Natural killer cell treated with Interleukin-12 subunit alpha and Interleukin-12 subunit beta and Interleukin-15 and Interleukin-18, amount 100 ng/mL, for 72 hours (primary cell): Measurements from ENCODE around the gene CDHR5. TPM values are rescaled to one million over a fixed set of nuclear protein-coding genes. Genes with fewer than 3 reads are reported as not detected.

Experiments used
- ATAC-seq, 2 donors: fragments of 150-1000 bp; cut with Tn5 transposase in 1 of 2; sonication (Bioruptor Pico), chemical (Tn5 transposase) in 1 of 2; 2 replicates each; pipeline ENCODE4 v1.10.0; 2021
- DNase-seq: peaks from one replicate; pipeline ENCODE4 v3.0.0; 2022; ENCODE audit warnings: low spot score
- H3K27ac Mint-ChIP-seq, 2 donors: 1 replicate in 1 of 2; 2 replicates in 1 of 2; pipeline ENCODE4 v1.8.0; 2022; ENCODE audit warnings: mixed read lengths in 2 of 2, mild to moderate bottlenecking in 1 of 2, moderate library complexity in 1 of 2
- H3K27me3 Mint-ChIP-seq, 2 donors: 1 replicate in 1 of 2; 2 replicates in 1 of 2; pipeline ENCODE4 v1.8.0; 2022; ENCODE audit warnings: mixed read lengths in 2 of 2
- H3K36me3 Mint-ChIP-seq: one replicate; pipeline ENCODE4 v1.8.0; 2022; ENCODE audit warnings: mixed read lengths
- H3K4me1 Mint-ChIP-seq, 2 donors: 1 replicate in 1 of 2; 2 replicates in 1 of 2; pipeline ENCODE4 v1.8.0; 2022; ENCODE audit warnings: low read depth in 2 of 2, mixed read lengths in 2 of 2, mild to moderate bottlenecking in 1 of 2
- H3K4me3 Mint-ChIP-seq: one replicate; pipeline ENCODE4 v1.8.0; 2022; ENCODE audit warnings: mixed read lengths
- H3K9me3 Mint-ChIP-seq: 2 replicates; pipeline ENCODE4 v1.8.0; 2022; ENCODE audit warnings: mixed read lengths
- total RNA-seq, 2 donors: library from RNA; stranded (reverse); gene quantifications; one replicate each; pipeline ENCODE4 v1.2.3, GENCODE V29; 2022

Gene CDHR5
- total RNA-seq, 2 donors from 2014 or later: not detected

DNA sequence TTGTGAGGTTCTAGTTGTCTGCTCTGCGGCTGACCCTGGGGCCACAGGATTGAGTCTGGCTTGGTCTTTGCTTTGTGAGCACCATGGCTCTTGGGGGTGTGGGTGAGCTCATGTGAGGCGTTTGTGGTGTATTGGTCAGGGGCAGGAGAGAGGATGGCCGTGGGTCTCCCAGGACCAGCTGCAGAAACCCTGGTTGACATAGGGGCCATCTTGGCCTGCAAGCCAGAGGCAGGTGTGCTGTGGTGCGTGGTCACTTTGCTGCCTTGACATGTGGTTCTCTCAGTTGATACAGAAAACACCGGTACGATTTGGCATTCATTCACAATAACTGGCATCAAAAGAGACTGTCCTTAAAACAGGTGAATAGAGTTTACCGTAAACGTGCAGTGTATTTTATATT, 37.2 kb downstream of the CDHR5 start:
- Mint-ChIP-seq H3K36me3 (peaks cover 10% of the 10 kb centered on the region), H3K4me3 (peak overlapping the region; percentile 55), H3K4me1 (peaks cover 16 to 27% of the 10 kb centered on the region in 2 donors), H3K9me3 (no peaks in the 10 kb centered on the region), H3K27me3 (no peaks in the 10 kb centered on the region), H3K27ac (peak overlapping the region; percentile 76 to 90)
- DNase-seq (no peak), ATAC-seq (peak in 1 of 2 donors; percentile 35)

DNA sequence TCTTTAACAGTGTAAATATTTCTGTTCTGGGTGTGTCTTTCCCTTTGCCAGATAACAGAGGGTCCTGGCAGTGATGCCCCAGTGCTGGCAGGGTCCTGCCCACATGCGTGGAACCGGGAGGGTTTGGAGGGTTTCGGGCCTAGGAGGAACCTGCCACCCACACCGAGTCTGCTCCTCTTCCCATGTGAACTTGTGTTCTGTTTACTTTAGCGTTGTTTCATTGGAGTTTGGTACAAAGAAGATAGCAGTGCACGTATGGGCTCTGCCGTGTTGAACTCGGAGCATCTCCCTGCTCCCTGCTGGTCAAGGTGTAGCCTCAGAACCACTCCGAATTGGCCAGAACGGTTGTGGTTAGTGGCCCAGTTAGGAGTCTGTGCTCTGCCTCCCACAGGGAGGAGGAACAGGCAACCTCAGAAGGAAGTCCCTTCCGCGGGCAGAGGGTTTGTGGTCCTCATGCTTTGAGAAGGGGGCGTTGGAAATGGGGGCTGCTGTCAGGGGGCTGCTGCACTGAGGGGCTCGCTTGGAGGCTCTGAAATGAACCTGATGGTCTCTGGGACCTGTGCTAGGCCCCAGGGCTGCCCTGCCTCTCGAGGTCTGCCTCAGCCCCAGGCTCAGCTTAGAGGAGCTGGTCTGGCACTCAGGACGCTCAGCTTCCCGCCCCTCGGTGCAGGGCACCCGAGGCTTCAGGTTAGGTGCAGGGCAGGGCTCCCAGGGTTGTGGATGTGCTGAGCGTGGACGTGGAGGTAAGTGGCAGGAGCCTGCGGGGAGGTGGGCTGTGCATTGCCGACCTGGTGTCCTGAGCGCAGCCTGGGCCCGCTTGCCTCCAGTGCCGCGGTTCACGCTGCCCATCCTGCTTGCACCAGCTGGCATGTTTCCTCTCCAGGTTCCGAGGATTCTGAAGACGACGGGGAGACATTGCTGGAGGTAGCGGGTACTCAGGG, 38.1 kb downstream of the CDHR5 start:
- Mint-ChIP-seq H3K27me3 (no peaks in the 10 kb centered on the region), H3K4me3 (no peak overlapping the region), H3K9me3 (no peaks in the 10 kb centered on the region), H3K4me1 (peaks cover 19 to 30% of the 10 kb centered on the region in 2 donors), H3K27ac (peak overlapping the region; percentile 76 to 90), H3K36me3 (peaks cover 10% of the 10 kb centered on the region)
- ATAC-seq (no peak), DNase-seq (no peak)

DNA sequence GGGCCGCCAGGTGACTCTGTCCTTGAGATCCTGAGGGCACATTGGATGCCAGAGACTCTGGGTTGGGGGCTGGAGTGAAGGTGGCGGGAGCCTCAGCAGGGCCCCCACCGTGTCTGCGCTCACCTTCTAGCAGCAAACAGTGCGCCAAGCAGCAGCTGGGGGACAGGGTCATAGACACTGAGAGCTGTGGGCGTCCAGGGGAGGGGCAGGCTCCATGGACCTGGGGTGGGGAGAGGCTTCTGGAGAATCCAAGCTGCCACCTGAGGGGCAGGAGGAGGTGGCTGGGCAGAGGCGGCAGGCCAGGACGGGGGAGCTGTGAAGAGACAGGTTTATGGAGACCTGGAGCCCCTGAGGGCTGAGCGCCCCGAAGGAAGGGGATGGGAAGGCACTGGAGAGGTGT, 40.5 kb downstream of the CDHR5 start:
- no peak overlapping the region for H3K4me3 Mint-ChIP-seq
- H3K27ac Mint-ChIP-seq: no peak overlapping the region
- DNase-seq (no peak), ATAC-seq (no peak)
- H3K4me1 Mint-ChIP-seq: peaks cover 36 to 42% of the 10 kb centered on the region in 2 donors
- H3K27me3 Mint-ChIP-seq: no peaks in the 10 kb centered on the region
- H3K9me3 Mint-ChIP-seq: no peaks in the 10 kb centered on the region
- peaks cover 5% of the 10 kb centered on the region for H3K36me3 Mint-ChIP-seq

DNA sequence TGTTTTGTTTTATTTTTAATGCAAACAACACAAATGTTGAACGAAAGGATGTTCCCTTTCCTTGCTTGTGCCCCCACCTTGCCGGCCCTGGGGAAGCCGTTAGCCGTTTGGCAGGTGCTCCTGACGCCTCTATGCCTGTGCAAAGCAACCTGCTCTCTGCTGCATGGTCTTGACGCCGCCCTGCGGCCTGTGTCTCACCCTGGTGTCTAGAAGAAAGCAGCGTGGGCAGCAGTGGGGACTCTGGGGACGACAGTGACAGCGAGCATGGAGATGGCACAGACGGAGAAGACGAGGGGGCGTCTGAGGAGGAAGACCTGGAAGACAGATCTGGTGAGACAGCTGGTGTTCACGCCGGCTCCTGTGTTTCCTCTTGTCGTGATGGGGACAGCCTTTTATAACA, 43.0 kb downstream of the CDHR5 start:
- peaks cover 38 to 43% of the 10 kb centered on the region in 2 donors for H3K4me1 Mint-ChIP-seq
- no peaks in the 10 kb centered on the region for H3K36me3 Mint-ChIP-seq
- no peaks in the 10 kb centered on the region for H3K9me3 Mint-ChIP-seq
- no peak overlapping the region for H3K4me3 Mint-ChIP-seq
- DNase-seq: no peak
- H3K27ac Mint-ChIP-seq: peak overlapping the region in 1 of 2 donors; percentile 52
- no peaks in the 10 kb centered on the region for H3K27me3 Mint-ChIP-seq
- ATAC-seq: no peak

DNA sequence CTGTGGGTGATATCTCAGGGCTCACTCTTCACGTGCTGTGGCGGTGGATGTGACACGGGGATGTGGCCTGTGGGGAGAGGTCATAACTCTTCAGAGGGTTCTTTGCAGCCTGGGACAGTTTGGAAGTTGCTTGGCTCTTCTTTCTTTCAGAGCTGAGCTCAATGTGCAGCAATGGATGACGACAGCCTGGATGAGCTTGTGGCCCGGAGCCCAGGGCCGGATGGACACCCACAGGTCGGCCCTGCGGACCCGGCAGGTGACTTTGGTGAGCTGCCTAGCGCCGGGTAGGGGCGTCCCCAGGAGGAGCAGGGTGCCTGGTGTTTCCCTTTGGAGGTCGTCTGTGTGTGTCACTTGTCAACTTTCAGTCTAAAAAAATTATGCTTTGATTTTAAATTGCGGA, 43.4 kb downstream of the CDHR5 start:
- Mint-ChIP-seq H3K4me3 (peak overlapping the region; percentile 43), H3K4me1 (peaks cover 36 to 41% of the 10 kb centered on the region in 2 donors), H3K27ac (peak overlapping the region in 1 of 2 donors; percentile 52), H3K27me3 (no peaks in the 10 kb centered on the region), H3K36me3 (no peaks in the 10 kb centered on the region), H3K9me3 (no peaks in the 10 kb centered on the region)
- ATAC-seq (no peak), DNase-seq (no peak)

DNA sequence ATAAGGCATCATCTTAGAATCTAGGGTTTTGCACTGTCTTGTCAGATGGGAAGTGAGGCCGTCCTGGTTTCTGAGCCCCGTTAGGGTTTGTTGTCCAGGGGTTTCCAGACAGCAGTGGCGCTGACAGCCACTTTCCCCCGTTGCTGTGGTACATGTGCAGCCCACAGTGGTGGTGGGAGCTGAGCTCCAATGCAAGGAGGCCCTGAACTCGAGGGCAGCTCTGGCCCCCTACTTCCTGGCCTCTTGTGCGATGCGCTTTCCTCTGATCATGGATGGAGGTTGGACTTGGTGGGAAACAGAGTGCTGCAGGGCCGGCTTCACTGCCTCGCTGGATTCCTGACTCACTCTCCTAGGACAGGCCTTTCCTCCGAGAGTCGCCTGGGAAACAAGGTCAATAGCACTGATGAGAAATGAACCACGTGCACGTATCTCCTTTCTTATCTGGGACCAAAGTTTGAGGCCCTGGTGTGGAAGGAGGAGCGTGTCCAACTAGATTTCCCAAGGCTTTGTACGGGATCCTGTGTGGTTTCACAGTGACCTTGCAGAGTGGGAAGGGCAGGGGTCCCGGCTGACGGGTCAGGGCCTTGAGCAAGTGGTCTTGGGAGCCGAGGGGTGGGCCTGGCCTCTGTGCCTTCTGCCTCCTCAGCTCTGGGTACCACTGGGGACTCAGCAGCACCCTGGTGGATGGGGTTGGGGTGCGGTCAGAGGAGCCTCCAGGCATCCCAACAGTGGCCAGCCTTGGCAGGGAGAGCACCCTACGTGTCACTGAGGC, 44.7 kb downstream of the CDHR5 start:
- no peak overlapping the region for H3K27ac Mint-ChIP-seq
- DNase-seq: no peak
- peaks cover 2% of the 10 kb centered on the region in 2 donors for H3K27me3 Mint-ChIP-seq
- H3K4me1 Mint-ChIP-seq: peaks cover 33 to 40% of the 10 kb centered on the region in 2 donors
- H3K36me3 Mint-ChIP-seq: no peaks in the 10 kb centered on the region
- no peaks in the 10 kb centered on the region for H3K9me3 Mint-ChIP-seq
- no peak overlapping the region for H3K4me3 Mint-ChIP-seq
- ATAC-seq: no peak

DNA sequence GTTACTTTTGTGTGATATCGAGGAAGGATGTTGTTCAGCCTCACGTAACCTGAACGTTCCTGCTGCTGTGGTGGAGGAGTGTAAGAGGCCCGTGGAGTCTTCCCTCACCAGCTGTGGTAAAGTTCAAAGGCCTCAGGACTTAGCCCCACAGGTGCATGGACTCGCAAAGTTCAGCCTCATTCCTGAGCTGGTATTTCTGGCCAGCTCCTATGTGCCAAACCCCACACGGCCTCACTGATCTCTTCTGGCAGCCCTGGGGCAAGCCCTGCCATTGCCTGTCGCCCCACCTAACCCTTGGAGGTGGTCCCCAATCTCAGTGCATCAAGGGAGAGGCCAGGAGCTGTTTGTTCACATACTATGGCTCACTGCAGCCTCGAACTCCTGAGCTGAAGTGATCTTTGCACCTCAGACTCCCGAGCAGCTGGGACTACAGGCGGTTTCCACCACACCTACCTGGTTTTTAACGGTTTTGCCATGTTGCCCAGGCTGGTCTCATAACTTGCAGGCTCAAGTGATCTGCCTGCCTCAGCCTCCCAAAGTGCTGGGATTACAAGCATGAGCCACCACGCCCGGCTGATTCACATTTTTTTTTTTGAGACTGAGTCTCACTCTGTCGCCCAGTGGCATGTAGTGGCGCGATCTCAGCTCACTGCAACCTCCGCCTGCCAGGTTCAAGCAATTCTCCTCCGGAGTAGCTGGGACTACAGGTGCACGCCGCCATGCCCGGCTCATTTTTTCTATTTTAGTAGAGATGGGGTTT, 46.3 kb downstream of the CDHR5 start:
- Mint-ChIP-seq H3K4me1 (peaks cover 33 to 44% of the 10 kb centered on the region in 2 donors), H3K36me3 (no peaks in the 10 kb centered on the region), H3K9me3 (no peaks in the 10 kb centered on the region), H3K27ac (peak overlapping the region in 1 of 2 donors; percentile 19), H3K4me3 (peak overlapping the region; percentile 88), H3K27me3 (peaks cover 11% of the 10 kb centered on the region in 2 donors)
- DNase-seq: no peak
- ATAC-seq: no peak

DNA sequence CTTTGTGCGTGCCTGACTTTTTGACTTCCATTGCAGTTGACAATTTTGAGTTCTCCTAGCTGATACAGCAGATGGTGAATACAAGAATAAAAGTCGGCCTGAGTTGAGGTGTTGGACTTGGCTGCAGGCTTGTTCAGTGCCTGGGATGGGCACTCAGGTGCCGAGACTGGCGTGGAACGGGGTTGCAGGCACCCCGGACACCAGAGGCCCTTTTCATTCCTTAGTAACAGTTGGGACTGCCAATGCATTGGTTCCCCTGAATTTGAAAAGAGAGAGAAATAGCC, 47.2 kb downstream of the CDHR5 start:
- peaks cover 33 to 44% of the 10 kb centered on the region in 2 donors for H3K4me1 Mint-ChIP-seq
- DNase-seq: no peak

DNA sequence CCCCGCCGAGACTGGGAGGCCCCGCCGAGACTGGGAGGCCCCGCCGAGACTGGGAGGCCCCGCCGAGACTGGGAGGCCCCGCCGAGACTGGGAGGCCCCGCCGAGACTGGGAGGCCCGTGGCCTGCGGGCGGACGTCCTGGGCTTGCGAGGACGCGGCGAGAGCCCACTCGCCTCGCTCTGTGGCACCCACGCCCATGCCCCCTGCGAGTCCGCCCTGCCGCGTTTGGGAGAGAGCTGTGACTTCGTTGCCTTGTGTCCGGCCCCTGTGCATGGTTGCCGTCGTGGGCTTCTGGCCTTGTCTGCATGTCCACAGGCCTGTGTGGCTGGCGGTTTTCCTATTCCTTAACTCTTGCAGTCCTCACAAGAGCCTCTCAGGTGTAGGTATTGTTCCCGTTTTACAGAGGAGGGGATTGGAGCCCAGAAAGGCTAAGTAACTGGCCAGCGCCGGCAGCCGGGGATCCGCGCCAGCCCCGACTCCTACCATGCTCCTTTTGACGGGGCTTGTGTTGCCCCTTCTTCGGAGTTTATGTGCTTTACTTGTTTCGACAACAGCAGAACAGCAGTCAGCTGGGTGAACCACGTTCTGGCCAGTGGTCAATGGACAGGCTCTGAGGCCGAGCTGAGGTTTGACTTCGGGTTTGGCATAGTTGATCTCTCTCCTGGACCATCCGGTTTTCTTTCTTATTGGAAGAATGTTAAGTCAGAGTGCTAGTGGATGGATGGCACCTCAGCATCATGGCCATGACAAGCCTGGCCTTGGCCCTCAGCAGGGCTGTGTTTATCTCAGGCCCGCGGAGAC, 47.7 kb downstream of the CDHR5 start:
- Mint-ChIP-seq H3K4me3 (peak overlapping the region; percentile 88), H3K4me1 (peaks cover 33 to 44% of the 10 kb centered on the region in 2 donors), H3K9me3 (no peaks in the 10 kb centered on the region), H3K27me3 (peaks cover 11% of the 10 kb centered on the region in 2 donors), H3K27ac (peak overlapping the region; percentile 74 to 84), H3K36me3 (no peaks in the 10 kb centered on the region)
- DNase-seq (no peak), ATAC-seq (no peak)

More for the DNA sequence above, 47.2 kb downstream of the CDHR5 start:
- H3K9me3 Mint-ChIP-seq: no peaks in the 10 kb centered on the region
- H3K36me3 Mint-ChIP-seq: no peaks in the 10 kb centered on the region
- peak overlapping the region; percentile 74 to 84 for H3K27ac Mint-ChIP-seq
- ATAC-seq: no peak
- peaks cover 11% of the 10 kb centered on the region in 2 donors for H3K27me3 Mint-ChIP-seq
- H3K4me3 Mint-ChIP-seq: peak overlapping the region; percentile 88

DNA sequence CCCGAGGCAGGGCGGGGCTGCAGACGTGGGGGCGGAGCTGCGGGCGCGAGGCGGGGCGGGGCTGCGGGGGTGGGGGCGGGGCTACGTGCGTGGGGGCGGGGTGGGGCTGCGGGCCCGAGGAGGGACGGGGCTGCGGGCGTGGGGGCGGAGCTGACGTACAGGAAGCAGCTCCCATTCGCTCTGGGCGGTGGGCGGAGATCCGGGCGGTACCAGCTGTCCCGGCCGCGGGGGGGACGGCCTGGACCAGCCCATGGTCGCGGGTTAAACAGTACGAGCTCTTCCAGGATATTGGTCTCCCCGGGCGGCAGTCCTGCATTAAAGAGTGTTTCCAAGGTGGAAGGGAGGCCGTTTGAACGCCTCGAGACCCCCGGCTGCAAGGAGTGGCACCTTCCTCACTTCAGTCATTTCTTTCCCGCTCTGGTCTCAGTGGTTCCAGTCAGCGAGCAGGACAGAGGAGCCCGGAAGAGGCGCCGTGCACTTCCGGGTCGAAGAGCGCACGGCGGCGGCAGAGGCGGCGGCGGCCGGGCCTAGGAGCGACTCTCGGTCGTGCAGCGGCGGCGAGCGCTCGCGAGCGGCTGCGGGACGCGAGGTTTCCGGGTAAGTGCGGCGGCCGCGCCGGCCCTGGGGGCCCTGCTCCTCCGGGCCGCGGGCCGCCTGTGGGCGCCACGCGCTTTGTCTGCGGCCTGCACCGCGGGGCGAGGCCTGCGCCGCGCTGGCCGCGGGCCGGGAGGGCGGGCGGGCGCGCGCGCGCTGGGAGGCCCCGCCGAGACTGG, 48.6 kb downstream of the CDHR5 start, which contains the start of gene PHRF1:
PHRF1 (plus strand) TSS at position 475 of the 773 bp plus-strand sequence. CDS start 5,043 bp downstream, outside the sequence.
- Mint-ChIP-seq H3K4me1 (peaks cover 25 to 36% of the 10 kb centered on the region in 2 donors), H3K4me3 (peak within 1 kb of the TSS; percentile 93), H3K36me3 (no peaks in the 10 kb centered on the region), H3K9me3 (no peaks in the 10 kb centered on the region), H3K27ac (peak within 1 kb of the TSS; percentile 98), H3K27me3 (peaks cover 11% of the 10 kb centered on the region in 2 donors)
- DNase-seq: peak; percentile 97
- peak; percentile 93 to 95 for ATAC-seq

DNA sequence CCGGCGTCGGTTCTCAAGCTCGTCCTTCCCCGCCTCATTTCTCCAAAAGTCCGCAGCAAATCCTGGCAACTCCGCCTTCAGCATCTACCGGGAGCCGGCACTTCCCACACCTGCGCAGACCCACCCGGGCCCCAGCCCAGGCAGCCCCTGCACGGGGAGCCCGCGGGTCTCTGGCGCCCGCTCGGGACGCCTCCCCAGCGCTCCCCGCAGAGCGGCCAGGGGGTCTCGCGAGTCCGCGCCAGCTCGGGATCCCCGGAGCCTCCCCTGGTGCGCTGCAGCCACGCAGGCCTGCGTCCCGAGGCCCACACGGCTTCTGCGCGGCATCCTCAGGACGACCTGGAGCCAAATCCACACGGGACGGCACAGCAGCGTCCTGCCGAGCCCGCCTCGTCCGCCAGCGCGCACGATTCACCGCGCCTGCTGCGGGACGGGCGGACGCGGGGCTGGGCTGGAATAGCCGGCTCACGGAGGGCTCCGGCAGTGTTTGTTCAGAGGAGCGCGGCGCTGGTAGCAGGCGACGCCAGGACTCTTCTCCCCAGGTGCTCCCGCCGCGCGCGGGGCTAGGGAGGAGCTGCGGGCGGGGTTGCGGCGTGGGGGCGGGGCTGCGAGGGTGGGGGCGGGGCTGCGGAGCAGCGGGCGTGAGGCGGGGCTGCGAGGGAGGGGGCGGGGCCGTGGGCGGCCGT, 49.3 kb downstream of the CDHR5 start:
- no peak for DNase-seq
- Mint-ChIP-seq H3K36me3 (no peaks in the 10 kb centered on the region), H3K9me3 (no peaks in the 10 kb centered on the region), H3K4me1 (peaks cover 22 to 31% of the 10 kb centered on the region in 2 donors), H3K4me3 (peak overlapping the region; percentile 70), H3K27ac (peak overlapping the region in 1 of 2 donors; percentile 98), H3K27me3 (peaks cover 11% of the 10 kb centered on the region in 2 donors)
- ATAC-seq: no peak
